ENCODE data around the gene ZHX3. TPM values are rescaled to one million over a fixed set of nuclear protein-coding genes. Genes with fewer than 3 reads are reported as not detected.

Gene ZHX3
- total RNA-seq, 3 donors from 2014 or later (not counting 1 experiment from before 2014, with no cell fraction given), result 9.0 to 11.8 (median 10.3) TPM

GRCh38 chr20:41234546-41234945, 83.0 kb downstream of the ZHX3 start:
- Mint-ChIP-seq H3K36me3 (no peaks in the 10 kb centered on the region), H3K4me3 (no peak overlapping the region), H3K9me3 (no peaks in the 10 kb centered on the region), H3K27ac (no peak overlapping the region), H3K4me1 (peaks cover 7 to 11% of the 10 kb centered on the region in 2 donors), H3K27me3 (ENCODE audit: low read depth in 2 of 2) (no peaks in the 10 kb centered on the region)
- Histone ChIP-seq H3K27ac (ENCODE audit: low read length) (no peak overlapping the region), H3K4me3 (ENCODE audit: low read length) (no peak overlapping the region), H3K27me3 (ENCODE audit: control insufficient read depth, insufficient read depth, low read length) (no peaks in the 10 kb centered on the region), H3K4me1 (ENCODE audit: control insufficient read depth, insufficient read depth, low read length) (peaks cover 4% of the 10 kb centered on the region), H3K9me3 (ENCODE audit: control insufficient read depth, insufficient read depth, low read length) (no peaks in the 10 kb centered on the region), H3K36me3 (ENCODE audit: control insufficient read depth, insufficient read depth, low read length) (no peaks in the 10 kb centered on the region)
- no peak for ATAC-seq
- intact Hi-C loops (cut with micrococcal nuclease), result loop anchor here (5.0 kb wide), 1 partner anchor 108 kb away; the partner anchor contains the start of gene LPIN3
- no peak for TF ChIP-seq CTCF (IDR thresholded peaks at IDR 0.05)
- 77% methylated on average over 4 of the region's 4 CpGs for WGBS (ENCODE audit: insufficient coverage)
- no peak for DNase-seq

GRCh38 chr20:41234041-41234440, 83.5 kb downstream of the ZHX3 start:
- H3K9me3 ChIP-seq (ENCODE audit: control insufficient read depth, insufficient read depth, low read length), result no peaks in the 10 kb centered on the region
- no peak overlapping the region for H3K27ac ChIP-seq (ENCODE audit: low read length)
- no peak for TF ChIP-seq CTCF (IDR thresholded peaks at IDR 0.05)
- ATAC-seq, result no peak
- intact Hi-C loops (cut with micrococcal nuclease), result loop anchor here (5.0 kb wide), 1 partner anchor 108 kb away; the partner anchor contains the start of gene LPIN3
- H3K4me1 Mint-ChIP-seq, result peaks cover 7 to 11% of the 10 kb centered on the region in 2 donors
- no peak overlapping the region for H3K27ac Mint-ChIP-seq
- H3K27me3 Mint-ChIP-seq (ENCODE audit: low read depth in 2 of 2), result no peaks in the 10 kb centered on the region
- H3K36me3 ChIP-seq (ENCODE audit: control insufficient read depth, insufficient read depth, low read length), result no peaks in the 10 kb centered on the region
- no peak for DNase-seq
- 91% methylated on average over 3 of the region's 3 CpGs for WGBS (ENCODE audit: insufficient coverage)
- peaks cover 4% of the 10 kb centered on the region for H3K4me1 ChIP-seq (ENCODE audit: control insufficient read depth, insufficient read depth, low read length)
- no peaks in the 10 kb centered on the region for H3K36me3 Mint-ChIP-seq
- H3K4me3 ChIP-seq (ENCODE audit: low read length), result no peak overlapping the region
- no peaks in the 10 kb centered on the region for H3K27me3 ChIP-seq (ENCODE audit: control insufficient read depth, insufficient read depth, low read length)
- H3K9me3 Mint-ChIP-seq, result no peaks in the 10 kb centered on the region
- H3K4me3 Mint-ChIP-seq, result no peak overlapping the region

- no peaks in the 10 kb centered on the region for H3K9me3 Mint-ChIP-seq
- Histone ChIP-seq H3K36me3 (ENCODE audit: control insufficient read depth, insufficient read depth, low read length) (no peaks in the 10 kb centered on the region), H3K9me3 (ENCODE audit: control insufficient read depth, insufficient read depth, low read length) (no peaks in the 10 kb centered on the region), H3K4me1 (ENCODE audit: control insufficient read depth, insufficient read depth, low read length) (peaks cover 4% of the 10 kb centered on the region), H3K27ac (ENCODE audit: low read length) (no peak overlapping the region), H3K4me3 (ENCODE audit: low read length) (no peak overlapping the region), H3K27me3 (ENCODE audit: control insufficient read depth, insufficient read depth, low read length) (no peaks in the 10 kb centered on the region)
- intact Hi-C loops (cut with micrococcal nuclease), result loop anchor here (1.0 to 5.0 kb wide), 4 partner anchors 60 to 265 kb away; partner anchors contain the start of gene LPIN3
- H3K4me1 Mint-ChIP-seq, result peaks cover 7 to 11% of the 10 kb centered on the region in 2 donors
- no peaks in the 10 kb centered on the region for H3K36me3 Mint-ChIP-seq
- H3K4me3 Mint-ChIP-seq, result no peak overlapping the region
- no peak for TF ChIP-seq CTCF (IDR thresholded peaks at IDR 0.05)
- DNase-seq (no peak), ATAC-seq (no peak)
- no peak overlapping the region for H3K27ac Mint-ChIP-seq
- 94% methylated on average over 6 of the region's 6 CpGs for WGBS (ENCODE audit: insufficient coverage)
- no peaks in the 10 kb centered on the region for H3K27me3 Mint-ChIP-seq (ENCODE audit: low read depth in 2 of 2)
These were observed 84.3 kb downstream of the ZHX3 start for GRCh38 chr20:41232973-41233926.
